GM21723 (cell line): ENCODE results near the gene GZMM.

Experiments used
- ATAC-seq: cut with Tn5 transposase; IDR thresholded peaks from one replicate; pipeline ENCODE4 v1.9.1; 2021; ENCODE audit warnings: mild to moderate bottlenecking, moderate library complexity; ENCODE audit not compliant: unreplicated experiment

GZMM gene

GRCh38 chr19:543910-544608, at the start of gene GZMM:
Gene GZMM, plus strand, starts transcription at chr19:544053. Its CDS starts 19 bp downstream, at chr19:544072.
- ATAC-seq: no peak

- no peak for ATAC-seq
Measured at GRCh38 chr19:494171-495080, 49.4 kb upstream of the GZMM start.

- no peak for ATAC-seq
Measured at GRCh38 chr19:495081-495401, 48.8 kb upstream of the GZMM start.

GRCh38 chr19:495402-496111, 48.3 kb upstream of the GZMM start:
- ATAC-seq: no peak

- ATAC-seq: no peak
Measured at GRCh38 chr19:496112-496665, 47.7 kb upstream of the GZMM start, which contains the start of gene MADCAM1. Gene MADCAM1, plus strand, starts transcription at chr19:496486. Its CDS starts 14 bp downstream, at chr19:496500.

- no peak for ATAC-seq
Measured at GRCh38 chr19:496986-497385, 46.9 kb upstream of the GZMM start.

GRCh38 chr19:497491-497868, 46.4 kb upstream of the GZMM start:
- no peak for ATAC-seq

GRCh38 chr19:497869-498510, 45.9 kb upstream of the GZMM start:
- no peak for ATAC-seq

GRCh38 chr19:498511-498891, 45.4 kb upstream of the GZMM start:
- no peak for ATAC-seq

GRCh38 chr19:498977-499623, 44.8 kb upstream of the GZMM start:
- no peak for ATAC-seq

- no peak for ATAC-seq
Measured at GRCh38 chr19:501646-502045, 42.2 kb upstream of the GZMM start.

GRCh38 chr19:504616-505015, 39.2 kb upstream of the GZMM start:
- no peak for ATAC-seq

GRCh38 chr19:506404-507285, 37.2 kb upstream of the GZMM start:
- peak; percentile 70 for ATAC-seq

- peak; percentile 66 for ATAC-seq
Measured at GRCh38 chr19:507286-508203, 36.3 kb upstream of the GZMM start, which contains the start of gene TPGS1. Gene TPGS1, plus strand, starts transcription at chr19:507497. Its CDS starts 10 bp downstream, at chr19:507507.

GRCh38 chr19:508204-509150, 35.4 kb upstream of the GZMM start:
- no peak for ATAC-seq

GRCh38 chr19:510606-511100, 33.2 kb upstream of the GZMM start:
- ATAC-seq: no peak
